WTC11 (cell line): ENCODE results near the gene FGD6. TPM values are rescaled to one million over a fixed set of nuclear protein-coding genes. Genes with fewer than 3 reads are reported as not detected.

Experiments
- ATAC-seq: fragments of 200-7000 bp; cut with Tn5 transposase; 2 replicates; pipeline ENCODE4 v1.10.0; 2021; ENCODE audit warnings: mild to moderate bottlenecking, moderate library complexity
- CTCF ChIA-PET: fragments of 300-600 bp; sonication (Branson Sonifier 250); formaldehyde crosslinking; loops from one replicate; lab custom pipeline; 2021; ENCODE audit warnings: antibody characterized with exemption; lab: Charles Lee
- POLR2A ChIA-PET: fragments of 350-600 bp; sonication (Branson Sonifier 250); formaldehyde crosslinking; loops from one replicate; lab custom pipeline; 2021; ENCODE audit warnings: antibody characterized with exemption; lab: Charles Lee
- DNase-seq: peaks from one replicate; pipeline ENCODE4 v3.0.0; 2021; ENCODE audit warnings: low spot score
- H3K27ac Mint-ChIP-seq: 2 replicates; pipeline ENCODE4 v1.8.0; 2021; ENCODE audit warnings: mixed read lengths
- H3K27me3 Mint-ChIP-seq: 2 replicates; pipeline ENCODE4 v1.8.0; 2021; ENCODE audit warnings: low read depth, mild to moderate bottlenecking, moderate library complexity, mixed read lengths
- H3K36me3 Mint-ChIP-seq: 2 replicates; pipeline ENCODE4 v1.8.0; 2021; ENCODE audit warnings: mixed read lengths
- H3K4me1 Mint-ChIP-seq: 2 replicates; pipeline ENCODE4 v1.8.0; 2022; ENCODE audit warnings: mixed read lengths
- H3K4me3 Mint-ChIP-seq: 2 replicates; pipeline ENCODE4 v1.8.0; 2021; ENCODE audit warnings: mild to moderate bottlenecking, moderate library complexity, mixed read lengths
- H3K9me3 Mint-ChIP-seq: 2 replicates; pipeline ENCODE4 v1.8.0; 2021; ENCODE audit warnings: mixed read lengths
- ARID4B ChIP-seq: sonication (generic); formaldehyde crosslinking; IDR thresholded peaks from 2 replicates; pipeline ENCODE4 v1.8.0; 2023; ENCODE audit warnings: missing genetic modification reagents, mild to moderate bottlenecking, borderline replicate concordance
- ATF3 ChIP-seq: sonication (generic); formaldehyde crosslinking; conservative IDR thresholded peaks from 2 replicates; pipeline ENCODE4 v1.8.1; 2022; ENCODE audit warnings: mild to moderate bottlenecking, missing genetic modification reagents
- CREM ChIP-seq: sonication (generic); formaldehyde crosslinking; IDR thresholded peaks from 2 replicates; pipeline ENCODE4 v1.8.1; 2022; ENCODE audit warnings: mild to moderate bottlenecking, missing genetic modification reagents, moderate library complexity
- FOXP4 ChIP-seq: sonication (generic); formaldehyde crosslinking; IDR thresholded peaks from 2 replicates; pipeline ENCODE4 v1.8.0; 2022; ENCODE audit warnings: mild to moderate bottlenecking, missing genetic modification reagents
- HMGXB4 ChIP-seq: sonication (generic); formaldehyde crosslinking; IDR thresholded peaks from 2 replicates; pipeline ENCODE4 v1.8.1; 2023; ENCODE audit warnings: mild to moderate bottlenecking, moderate library complexity, missing genetic modification reagents
- JUN ChIP-seq: sonication (generic); formaldehyde crosslinking; IDR thresholded peaks from 2 replicates; pipeline ENCODE4 v1.8.0; 2023; ENCODE audit warnings: mild to moderate bottlenecking, missing genetic modification reagents
- KAT7 ChIP-seq: sonication (generic); formaldehyde crosslinking; IDR thresholded peaks from 2 replicates; pipeline ENCODE4 v1.8.1; 2023; ENCODE audit warnings: missing genetic modification reagents, mild to moderate bottlenecking, borderline replicate concordance
- MXD4 ChIP-seq: fragments of 250-450 bp; sonication (Bioruptor Pico); IDR thresholded peaks from 2 replicates; pipeline ENCODE4 v1.8.0; 2021; ENCODE audit warnings: mild to moderate bottlenecking, moderate library complexity, borderline replicate concordance
- MYBL2 ChIP-seq: sonication (generic); formaldehyde crosslinking; IDR thresholded peaks from 2 replicates; pipeline ENCODE4 v1.8.1; 2023; ENCODE audit warnings: mild to moderate bottlenecking, moderate library complexity, missing genetic modification reagents
- NFE2L1 ChIP-seq: sonication (generic); formaldehyde crosslinking; IDR thresholded peaks from 2 replicates; pipeline ENCODE4 v1.8.1; 2023; ENCODE audit warnings: missing genetic modification reagents
- NR2C2 ChIP-seq: sonication (generic); formaldehyde crosslinking; IDR thresholded peaks from 2 replicates; pipeline ENCODE4 v1.8.0; 2022; ENCODE audit warnings: mild to moderate bottlenecking, missing genetic modification reagents
- PRRX2 ChIP-seq: fragments of 250-450 bp; sonication (Bioruptor Pico); IDR thresholded peaks from 2 replicates; pipeline ENCODE4 v1.8.0; 2021; ENCODE audit warnings: mild to moderate bottlenecking
- SP1 ChIP-seq: sonication (generic); formaldehyde crosslinking; conservative IDR thresholded peaks from 2 replicates; pipeline ENCODE4 v1.8.1; 2022; ENCODE audit warnings: missing genetic modification reagents
- TEAD1 ChIP-seq: sonication (generic); formaldehyde crosslinking; IDR thresholded peaks from 2 replicates; pipeline ENCODE4 v1.8.0; 2022; ENCODE audit warnings: mild to moderate bottlenecking, missing genetic modification reagents
- ZBTB43 ChIP-seq: sonication (generic); formaldehyde crosslinking; IDR thresholded peaks from 2 replicates; pipeline ENCODE4 v1.8.1; 2023; ENCODE audit warnings: mild to moderate bottlenecking, missing genetic modification reagents
- ZNF232 ChIP-seq: sonication (generic); formaldehyde crosslinking; IDR thresholded peaks from 2 replicates; pipeline ENCODE4 v1.8.0; 2022; ENCODE audit warnings: mild to moderate bottlenecking, missing genetic modification reagents
- ZNF317 ChIP-seq: sonication (generic); formaldehyde crosslinking; IDR thresholded peaks from 2 replicates; pipeline ENCODE4 v1.8.1; 2023; ENCODE audit warnings: low read depth, mild to moderate bottlenecking, moderate library complexity, missing genetic modification reagents, borderline replicate concordance
- ZNF512 ChIP-seq: sonication (generic); formaldehyde crosslinking; IDR thresholded peaks from 2 replicates; pipeline ENCODE4 v1.8.1; 2022; ENCODE audit warnings: missing genetic modification reagents, borderline replicate concordance
- ZNF532 ChIP-seq: fragments of 250-450 bp; sonication (Bioruptor Pico); IDR thresholded peaks from 2 replicates; pipeline ENCODE4 v1.9.0; 2021; ENCODE audit warnings: mild to moderate bottlenecking, borderline replicate concordance
- total RNA-seq: library from RNA; stranded (reverse); gene quantifications from 3 replicates; pipeline ENCODE4 v1.2.3, GENCODE V29; 2021

FGD6 gene
- total RNA-seq, 1 experiment from 2014 or later, result 28.2 TPM

GRCh38 chr12:95072900-95073697 is 144.2 kb downstream of the FGD6 start, which contains the start of gene NR2C1:
Gene NR2C1 (minus strand): TSS chr12:95073618. CDS start chr12:95067384, 6,234 bp downstream.
- CTCF ChIA-PET, result interaction anchor here (0.6 to 2.2 kb wide), 26 partner anchors 9 to 813 kb away, joined by 3 to 12 read pairs (median 4); partner anchors contain the start of gene METAP2
- peaks cover 2% of the 10 kb centered on the region; the same call in 1 of the 2 replicates for H3K36me3 Mint-ChIP-seq
- POLR2A ChIA-PET, result interaction anchor here (0.6 to 1.8 kb wide), 5 partner anchors 29 to 400 kb away, joined by 3 to 9 read pairs (median 5); partner anchors contain the start of genes FGD6, METAP2, NDUFA12 and VEZT
- H3K4me1 Mint-ChIP-seq, result no peaks in the 10 kb centered on the region; the same call in 1 of the 2 replicates
- H3K9me3 Mint-ChIP-seq, result no peaks in the 10 kb centered on the region
- peak within 1 kb of the TSS; percentile 90 for H3K27ac Mint-ChIP-seq
- H3K4me3 Mint-ChIP-seq, result peak within 1 kb of the TSS; percentile 92
- H3K27me3 Mint-ChIP-seq, result no peaks in the 10 kb centered on the region; the same call in 1 of the 2 replicates
- peak; percentile 96 for ATAC-seq
- DNase-seq, result peak; percentile 95
- TF ChIP-seq FOXP4 (CRISPR knock-in tag), result peak; percentile 33; the same call in 1 of the 2 replicates
- peak; percentile 90 for TF ChIP-seq HMGXB4
- peak; percentile 89 for TF ChIP-seq NR2C2
- TF ChIP-seq ZNF232 (CRISPR knock-in tag), result 0 out of 2 replicates have a peak, but pooled peaks have one; percentile 31
- no peak for TF ChIP-seq ARID4B (CRISPR knock-in tag)
- no peak for TF ChIP-seq PRRX2 (CRISPR knock-in tag)
- 0 out of 2 replicates have a peak, but pooled peaks have one; percentile 22 for TF ChIP-seq JUN (CRISPR knock-in tag)
- no peak for TF ChIP-seq ATF3
- TF ChIP-seq KAT7, result peak; percentile 35; the same call in 1 of the 2 replicates
- peak; percentile 15; the same call in 1 of the 2 replicates for TF ChIP-seq TEAD1 (CRISPR knock-in tag)
- peak; percentile 43; the same call in 1 of the 2 replicates for TF ChIP-seq MYBL2 (CRISPR knock-in tag)
- peak; percentile 72 for TF ChIP-seq SP1 (CRISPR knock-in tag)
- TF ChIP-seq ZBTB43 (CRISPR knock-in tag), result no peak
- TF ChIP-seq NFE2L1 (CRISPR knock-in tag), result peak; percentile 73; the same call in 1 of the 2 replicates
- peak; percentile 62; the same call in 1 of the 2 replicates for TF ChIP-seq CREM (CRISPR knock-in tag)
- no peak for TF ChIP-seq ZNF512
- no peak for TF ChIP-seq MXD4
- TF ChIP-seq ZNF532, result no peak
- TF ChIP-seq ZNF317 (CRISPR knock-in tag), result no peak
